ENCODE data around the gene CEP44. TPM values are rescaled to one million over a fixed set of nuclear protein-coding genes. Genes with fewer than 3 reads are reported as not detected.
A peak's percentile ranks its signal among the peaks of the same experiment; 100 is the strongest.
"Not testable (repeated sequence)": the region's sequence is repeated elsewhere in the genome, so short reads cannot be mapped to it uniquely, and the experiment has no call there.

CEP44 gene
- total RNA-seq, 1 donor from 2014 or later = 18.2 TPM

DNA sequence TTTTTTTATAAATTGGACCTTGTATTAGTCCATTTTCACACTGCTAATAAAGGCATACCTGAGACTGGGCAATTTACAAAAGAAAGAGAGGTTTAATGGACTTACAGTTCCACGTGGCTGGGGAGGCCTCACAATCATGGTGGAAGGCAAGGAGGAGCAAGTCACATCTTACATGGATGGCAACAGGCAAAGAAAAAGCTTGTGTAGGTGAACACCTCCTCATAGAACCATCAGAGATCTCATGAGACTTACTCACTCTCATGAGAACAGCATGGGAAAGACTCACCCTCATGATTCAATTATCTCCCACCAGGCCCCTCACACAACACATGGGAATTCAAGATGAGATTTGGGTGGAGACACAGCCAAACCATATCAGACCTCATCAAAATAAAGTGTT is 80.1 kb downstream of the CEP44 start:
- intact Hi-C loops (cut with micrococcal nuclease); H3K36me3 Mint-ChIP-seq (ENCODE audit: low read depth); DNase-seq; H3K4me1 Mint-ChIP-seq; H3K27ac Mint-ChIP-seq; H3K9me3 Mint-ChIP-seq; H3K4me3 Mint-ChIP-seq: not testable (repeated sequence)
- H3K27me3 Mint-ChIP-seq = peaks cover 16% of the 10 kb centered on the region

DNA sequence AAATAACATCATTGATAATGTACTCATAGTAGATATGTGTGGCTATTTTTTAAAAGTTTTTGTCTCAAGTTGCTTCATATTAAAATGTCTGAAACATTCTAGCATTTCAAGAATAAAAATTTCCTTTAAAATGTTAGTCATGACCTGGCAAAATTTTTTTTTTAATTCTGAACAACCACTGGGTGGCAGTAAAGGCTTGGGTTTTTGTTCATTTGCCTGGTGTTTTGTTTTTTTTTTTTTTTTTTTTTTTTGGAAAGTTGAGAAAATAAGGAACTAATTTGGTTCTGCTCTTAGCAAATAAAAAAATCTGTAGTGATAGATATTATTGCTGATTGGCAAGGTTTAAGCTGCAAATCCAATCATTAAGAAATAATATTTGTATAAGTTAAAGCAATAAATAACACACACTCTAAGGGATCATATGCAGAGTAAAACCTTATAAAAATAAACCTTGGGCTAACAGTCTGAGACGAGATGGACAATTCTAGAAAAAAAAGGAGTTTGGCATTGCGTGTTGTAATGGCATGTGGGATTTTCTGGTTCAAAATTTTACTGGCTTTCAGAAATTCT is 81.4 kb downstream of the CEP44 start:
- Mint-ChIP-seq H3K9me3 (no peaks in the 10 kb centered on the region), H3K27ac (no peak overlapping the region), H3K36me3 (ENCODE audit: low read depth) (no peaks in the 10 kb centered on the region), H3K4me3 (no peak overlapping the region), H3K27me3 (peaks cover 16% of the 10 kb centered on the region), H3K4me1 (peaks cover 3% of the 10 kb centered on the region)
- intact Hi-C loops (cut with micrococcal nuclease) = loop anchor here (1.0 to 5.0 kb wide), 3 partner anchors 267 to 1172 kb away; no protein-coding TSS in a partner anchor
- DNase-seq = peak; percentile 69

DNA sequence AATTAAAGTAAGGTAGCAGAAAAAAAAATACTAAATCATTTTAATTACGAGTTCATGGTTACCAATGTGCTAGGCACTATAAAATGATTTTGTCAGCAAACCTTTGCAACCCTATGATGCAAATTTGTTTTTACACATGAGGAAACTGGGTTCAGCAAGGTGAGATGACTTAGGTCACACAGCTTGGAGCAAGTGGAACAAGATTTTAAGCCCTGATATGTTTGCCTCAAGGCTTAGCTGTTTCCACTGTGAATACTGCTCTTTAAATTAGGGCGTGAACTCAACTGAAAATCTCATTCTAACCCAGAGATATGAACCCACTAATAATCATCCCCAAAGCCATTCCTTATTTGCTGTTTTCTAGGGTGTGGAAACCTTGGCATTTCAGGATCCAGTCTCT is 86.3 kb downstream of the CEP44 start:
- no peak for DNase-seq
- no peaks in the 10 kb centered on the region for H3K36me3 Mint-ChIP-seq (ENCODE audit: low read depth)
- H3K27me3 Mint-ChIP-seq = peaks cover 3% of the 10 kb centered on the region
- H3K4me3 Mint-ChIP-seq = no peak overlapping the region
- intact Hi-C loops (cut with micrococcal nuclease) = loop anchor here (5.0 kb wide), 1 partner anchor 1167 kb away; no protein-coding TSS in a partner anchor
- H3K27ac Mint-ChIP-seq = no peak overlapping the region
- no peaks in the 10 kb centered on the region for H3K4me1 Mint-ChIP-seq
- H3K9me3 Mint-ChIP-seq = no peaks in the 10 kb centered on the region

DNA sequence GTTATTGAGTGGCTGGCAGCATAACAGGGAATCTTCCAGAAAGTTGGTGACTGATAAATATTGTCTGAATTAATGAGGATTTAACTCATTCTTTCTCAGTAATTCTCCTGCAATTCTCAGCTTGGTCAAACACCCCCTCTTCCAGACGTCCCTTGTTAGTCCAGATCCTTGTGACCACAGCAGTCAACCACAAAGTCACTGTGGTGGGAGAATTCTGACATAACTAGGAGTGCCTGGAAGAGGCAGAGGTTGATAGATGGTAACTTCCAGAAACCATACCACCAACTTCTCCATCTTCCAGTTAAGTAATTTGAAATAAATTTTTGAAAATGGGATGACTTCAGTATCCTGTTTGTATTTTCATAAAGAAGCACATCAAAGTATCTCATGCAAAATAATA is 90.1 kb downstream of the CEP44 start:
- DNase-seq = no peak
- Mint-ChIP-seq H3K4me1 (no peaks in the 10 kb centered on the region), H3K36me3 (ENCODE audit: low read depth) (no peaks in the 10 kb centered on the region), H3K4me3 (no peak overlapping the region), H3K9me3 (no peaks in the 10 kb centered on the region), H3K27me3 (peaks cover 4% of the 10 kb centered on the region), H3K27ac (no peak overlapping the region)
- intact Hi-C loops (cut with micrococcal nuclease) = no loop called here

GRCh38 chr4:174375422-174375821 is 91.7 kb downstream of the CEP44 start:
- Mint-ChIP-seq H3K36me3 (ENCODE audit: low read depth) (no peaks in the 10 kb centered on the region), H3K27me3 (peaks cover 2% of the 10 kb centered on the region), H3K9me3 (no peaks in the 10 kb centered on the region), H3K4me1 (no peaks in the 10 kb centered on the region), H3K27ac (no peak overlapping the region), H3K4me3 (no peak overlapping the region)
- no peak for DNase-seq
- intact Hi-C loops (cut with micrococcal nuclease) = no loop called here

DNA sequence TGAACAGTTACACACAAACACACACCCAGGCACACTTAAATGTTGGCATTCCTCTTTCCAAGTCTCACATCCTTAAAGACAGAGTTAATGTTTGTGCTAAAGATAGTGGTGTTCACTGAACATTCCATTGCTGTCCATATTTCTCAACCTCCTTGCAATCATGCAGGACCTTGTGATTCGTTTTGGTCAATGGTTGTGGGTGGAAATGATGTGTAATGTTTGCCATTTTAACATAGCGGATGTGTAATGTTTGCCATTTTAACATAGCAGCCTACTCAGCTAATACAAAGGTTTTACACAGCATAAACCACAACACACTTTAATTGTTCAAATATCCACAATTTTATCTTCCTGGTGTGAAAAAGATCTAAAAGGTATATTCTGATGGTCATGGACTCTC is 93.9 kb downstream of the CEP44 start:
- Mint-ChIP-seq H3K27ac (no peak overlapping the region), H3K36me3 (ENCODE audit: low read depth) (no peaks in the 10 kb centered on the region), H3K4me1 (no peaks in the 10 kb centered on the region), H3K9me3 (no peaks in the 10 kb centered on the region), H3K4me3 (no peak overlapping the region), H3K27me3 (peaks cover 2% of the 10 kb centered on the region)
- DNase-seq = no peak
- intact Hi-C loops (cut with micrococcal nuclease) = no loop called here

GRCh38 chr4:174378951-174379350 is 95.2 kb downstream of the CEP44 start:
- no peak for DNase-seq

DNA sequence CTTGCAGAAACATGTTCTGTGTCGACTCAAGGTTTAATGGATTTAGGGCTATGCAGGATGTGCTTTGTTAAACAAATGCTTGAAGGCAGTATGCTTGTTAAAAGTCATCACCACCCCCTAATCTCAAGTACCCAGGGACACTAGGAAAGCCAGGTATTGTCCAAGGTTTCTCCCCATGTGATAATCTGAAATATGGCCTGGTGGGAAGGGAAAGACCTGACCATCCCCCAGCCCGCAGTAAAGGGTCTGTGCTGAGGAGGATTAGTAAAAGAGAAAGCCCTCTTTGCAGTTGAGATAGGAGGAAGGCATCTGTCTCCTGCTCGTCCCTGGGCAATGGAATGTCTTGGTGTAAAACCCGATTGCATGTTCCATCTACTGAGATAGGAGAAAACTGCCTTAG is 96.5 kb downstream of the CEP44 start:
- H3K4me1 Mint-ChIP-seq; H3K27me3 Mint-ChIP-seq; H3K27ac Mint-ChIP-seq; DNase-seq; H3K36me3 Mint-ChIP-seq (ENCODE audit: low read depth); intact Hi-C loops (cut with micrococcal nuclease); H3K4me3 Mint-ChIP-seq; H3K9me3 Mint-ChIP-seq: not testable (repeated sequence)

More at GRCh38 chr4:174378951-174379350, 95.2 kb downstream of the CEP44 start:
- intact Hi-C loops (cut with micrococcal nuclease) = no loop called here
- no peaks in the 10 kb centered on the region for H3K36me3 Mint-ChIP-seq (ENCODE audit: low read depth)
- H3K9me3 Mint-ChIP-seq = no peaks in the 10 kb centered on the region
- H3K27ac Mint-ChIP-seq = no peak overlapping the region
- H3K4me1 Mint-ChIP-seq = no peaks in the 10 kb centered on the region
- peaks cover 4% of the 10 kb centered on the region for H3K27me3 Mint-ChIP-seq
- no peak overlapping the region for H3K4me3 Mint-ChIP-seq

- Mint-ChIP-seq H3K27me3 (peaks cover 4% of the 10 kb centered on the region), H3K4me3 (no peak overlapping the region), H3K27ac (no peak overlapping the region), H3K36me3 (ENCODE audit: low read depth) (no peaks in the 10 kb centered on the region), H3K4me1 (no peaks in the 10 kb centered on the region), H3K9me3 (no peaks in the 10 kb centered on the region)
- intact Hi-C loops (cut with micrococcal nuclease) = no loop called here
- no peak for DNase-seq
Observed at GRCh38 chr4:174380699-174381439, 97.2 kb downstream of the CEP44 start.

- Mint-ChIP-seq H3K27me3 (peaks cover 4% of the 10 kb centered on the region), H3K9me3 (no peaks in the 10 kb centered on the region), H3K36me3 (ENCODE audit: low read depth) (no peaks in the 10 kb centered on the region), H3K27ac (no peak overlapping the region), H3K4me1 (no peaks in the 10 kb centered on the region), H3K4me3 (no peak overlapping the region)
- intact Hi-C loops (cut with micrococcal nuclease) = no loop called here
- no peak for DNase-seq
Observed at GRCh38 chr4:174381440-174381800, 97.7 kb downstream of the CEP44 start.

Other genes starting within 250 kb of the CEP44 start
- 18.3 and 18.6 TPM in 2 replicates for gene FBXO8, start 244 bp upstream of the CEP44 start, total RNA-seq
- 1.1 and 1.4 TPM in 2 replicates for gene HPGD, start 238.6 kb downstream of the CEP44 start, total RNA-seq

All from activated CD4-positive, alpha-beta T cell treated with anti-CD3 and anti-CD28 coated beads, Interleukin-2, amount 10 ng/mL, durations not matched to agents 24 days and 14 days (primary cell).